Stomach smooth muscle (tissue), 2 donors: ENCODE data around the gene MRPL20.

Source experiments
- H3K27ac ChIP-seq: one replicate; pipeline ENCODE4 v1.7.0; 2013; ENCODE audit warnings: mild to moderate bottlenecking, low read length, inconsistent platforms
- H3K27me3 ChIP-seq, 2 donors: one replicate each; pipeline ENCODE4 v1.7.0; 2013; ENCODE audit warnings: low read length in 2 of 2; ENCODE audit not compliant: insufficient read depth in 2 of 2, control insufficient read depth in 1 of 2
- H3K36me3 ChIP-seq, 2 donors: one replicate each; pipeline ENCODE4 v1.7.0; 2013; ENCODE audit warnings: low read length in 2 of 2; ENCODE audit not compliant: control insufficient read depth in 2 of 2, insufficient read depth in 2 of 2
- H3K4me1 ChIP-seq: one replicate; pipeline ENCODE4 v1.7.0; 2013; ENCODE audit warnings: low read length; ENCODE audit not compliant: control insufficient read depth, insufficient read depth
- H3K4me3 ChIP-seq, 2 donors: one replicate each; pipeline ENCODE4 v1.7.0; 2013; ENCODE audit warnings: low read length in 2 of 2
- H3K9ac ChIP-seq, 2 donors: one replicate each; pipeline ENCODE4 v1.7.0; 2013; ENCODE audit warnings: low read length in 2 of 2, mild to moderate bottlenecking in 1 of 2
- H3K9me3 ChIP-seq, 2 donors: one replicate each; pipeline ENCODE4 v1.7.0; 2013; ENCODE audit warnings: low read length in 2 of 2; ENCODE audit not compliant: control insufficient read depth in 2 of 2
- donor health status: healthy.
- donor health status: Pancreatic carcinoma.

The MRPL20 gene

GRCh38 chr1:1435911-1436629 lies 29.0 kb upstream of the MRPL20 start:
- H3K4me3 ChIP-seq, result peak overlapping the region; percentile 78 to 83
- H3K36me3 ChIP-seq, result no peaks in the 10 kb centered on the region
- no peaks in the 10 kb centered on the region for H3K9me3 ChIP-seq
- no peaks in the 10 kb centered on the region for H3K27me3 ChIP-seq
- peaks cover 79% of the 10 kb centered on the region for H3K4me1 ChIP-seq
- H3K27ac ChIP-seq, result no peak overlapping the region
- H3K9ac ChIP-seq, result peak overlapping the region; percentile 76 to 80

- peak within 1 kb of the TSS; percentile 76 to 82 for H3K9ac ChIP-seq
- peak within 1 kb of the TSS; percentile 78 to 83 for H3K4me3 ChIP-seq
- peak within 1 kb of the TSS; percentile 99 for H3K27ac ChIP-seq
- H3K27me3 ChIP-seq, result no peaks in the 10 kb centered on the region
- H3K9me3 ChIP-seq, result no peaks in the 10 kb centered on the region
- H3K36me3 ChIP-seq, result no peaks in the 10 kb centered on the region
- peaks cover 79% of the 10 kb centered on the region for H3K4me1 ChIP-seq
These were observed 28.2 kb upstream of the MRPL20 start, which contains the start of gene VWA1 for GRCh38 chr1:1435106-1435903. Gene VWA1, plus strand, starts transcription at chr1:1435690. Its CDS starts 59 bp downstream, at chr1:1435749.

GRCh38 chr1:1434824-1435105 lies 27.7 kb upstream of the MRPL20 start:
- H3K27ac ChIP-seq, result peak overlapping the region; percentile 99
- H3K9ac ChIP-seq, result peak overlapping the region; percentile 74 to 82
- H3K9me3 ChIP-seq, result no peaks in the 10 kb centered on the region
- H3K4me3 ChIP-seq, result peak overlapping the region; percentile 62 to 78
- no peaks in the 10 kb centered on the region for H3K36me3 ChIP-seq
- H3K4me1 ChIP-seq, result peaks cover 81% of the 10 kb centered on the region
- no peaks in the 10 kb centered on the region for H3K27me3 ChIP-seq

- Histone ChIP-seq H3K36me3 (no peaks in the 10 kb centered on the region), H3K9ac (peak overlapping the region; percentile 74 to 82), H3K27ac (peak overlapping the region; percentile 99), H3K4me1 (peaks cover 86% of the 10 kb centered on the region), H3K27me3 (no peaks in the 10 kb centered on the region), H3K9me3 (no peaks in the 10 kb centered on the region), H3K4me3 (peak overlapping the region; percentile 62 to 78)
These were observed 27.2 kb upstream of the MRPL20 start for GRCh38 chr1:1434131-1434823.

GRCh38 chr1:1433804-1434130 lies 26.7 kb upstream of the MRPL20 start:
- Histone ChIP-seq H3K4me3 (peak overlapping the region; percentile 62 to 78), H3K9me3 (no peaks in the 10 kb centered on the region), H3K36me3 (no peaks in the 10 kb centered on the region), H3K27ac (peak overlapping the region; percentile 99), H3K4me1 (peaks cover 86% of the 10 kb centered on the region), H3K9ac (peak overlapping the region; percentile 69 to 82), H3K27me3 (no peaks in the 10 kb centered on the region)

GRCh38 chr1:1432951-1433803 lies 26.1 kb upstream of the MRPL20 start:
- H3K9ac ChIP-seq, result peak overlapping the region; percentile 69 to 82
- H3K27me3 ChIP-seq, result no peaks in the 10 kb centered on the region
- H3K4me3 ChIP-seq, result peak overlapping the region; percentile 45 to 78
- H3K27ac ChIP-seq, result peak overlapping the region; percentile 99
- no peaks in the 10 kb centered on the region for H3K36me3 ChIP-seq
- peaks cover 85% of the 10 kb centered on the region for H3K4me1 ChIP-seq
- no peaks in the 10 kb centered on the region for H3K9me3 ChIP-seq

- H3K9ac ChIP-seq, result peak overlapping the region; percentile 51 to 63
- no peaks in the 10 kb centered on the region for H3K9me3 ChIP-seq
- H3K27me3 ChIP-seq, result no peaks in the 10 kb centered on the region
- H3K36me3 ChIP-seq, result no peaks in the 10 kb centered on the region
- peak overlapping the region; percentile 99 for H3K27ac ChIP-seq
- H3K4me3 ChIP-seq, result no peak overlapping the region
- H3K4me1 ChIP-seq, result peaks cover 77% of the 10 kb centered on the region
These were observed 25.3 kb upstream of the MRPL20 start for GRCh38 chr1:1432274-1432950.

- Histone ChIP-seq H3K9me3 (no peaks in the 10 kb centered on the region), H3K4me3 (no peak overlapping the region), H3K27me3 (no peaks in the 10 kb centered on the region), H3K9ac (peak overlapping the region; percentile 51 to 63), H3K27ac (peak overlapping the region; percentile 99), H3K4me1 (peaks cover 72% of the 10 kb centered on the region), H3K36me3 (no peaks in the 10 kb centered on the region)
These were observed 24.8 kb upstream of the MRPL20 start for GRCh38 chr1:1431845-1432273.

GRCh38 chr1:1430992-1431844 lies 24.1 kb upstream of the MRPL20 start:
- H3K27me3 ChIP-seq, result no peaks in the 10 kb centered on the region
- H3K9ac ChIP-seq, result peak overlapping the region; percentile 51 to 63
- H3K36me3 ChIP-seq, result no peaks in the 10 kb centered on the region
- H3K4me3 ChIP-seq, result no peak overlapping the region
- peaks cover 65% of the 10 kb centered on the region for H3K4me1 ChIP-seq
- peak overlapping the region; percentile 99 for H3K27ac ChIP-seq
- no peaks in the 10 kb centered on the region for H3K9me3 ChIP-seq
